ENCODE measurements around the gene DDX55. TPM values are rescaled to one million over a fixed set of nuclear protein-coding genes. Genes with fewer than 3 reads are reported as not detected.
A peak's percentile ranks its signal among the peaks of the same experiment; 100 is the strongest.

DDX55 gene
- total and polyA plus RNA-seq, 9 donors = 11.9 to 21.0 (median 13.5) TPM

- Histone ChIP-seq H3K27me3 (ENCODE audit: control insufficient read depth, insufficient read depth, low read length) (no peaks in the 10 kb centered on the region), H3K27ac (ENCODE audit: low read length) (peak overlapping the region; percentile 94), H3K36me3 (ENCODE audit: control insufficient read depth, insufficient read depth, low read length) (peaks cover 17% of the 10 kb centered on the region), H3K4me3 (ENCODE audit: low read length) (peak overlapping the region; percentile 71), H3K9me3 (replicated peaks; ENCODE audit: control insufficient read depth, low read depth, low read length) (no peaks in the 10 kb centered on the region), H3K4me1 (ENCODE audit: control insufficient read depth, insufficient read depth, low read length) (peaks cover 13% of the 10 kb centered on the region)
- DNase-seq = no peak
- WGBS (ENCODE audit: insufficient coverage) = 13% methylated on average over 14 of the region's 19 CpGs
Measured at GRCh38 chr12:123634142-123634561, 32.3 kb downstream of the DDX55 start.

- H3K36me3 ChIP-seq (ENCODE audit: control insufficient read depth, insufficient read depth, low read length) = peaks cover 39% of the 10 kb centered on the region
- H3K27ac ChIP-seq (ENCODE audit: low read length) = no peak overlapping the region
- WGBS (ENCODE audit: insufficient coverage) = 87% methylated on average over 3 of the region's 7 CpGs
- DNase-seq = no peak
- no peaks in the 10 kb centered on the region for H3K4me1 ChIP-seq (ENCODE audit: control insufficient read depth, insufficient read depth, low read length)
- H3K4me3 ChIP-seq (ENCODE audit: low read length) = no peak overlapping the region
- H3K9me3 ChIP-seq (replicated peaks; ENCODE audit: control insufficient read depth, low read depth, low read length) = no peaks in the 10 kb centered on the region
- H3K27me3 ChIP-seq (ENCODE audit: control insufficient read depth, insufficient read depth, low read length) = no peaks in the 10 kb centered on the region
Measured at GRCh38 chr12:123643911-123644310, 42.0 kb downstream of the DDX55 start.

GRCh38 chr12:123645380-123645779 lies 43.5 kb downstream of the DDX55 start:
- Histone ChIP-seq H3K4me1 (ENCODE audit: control insufficient read depth, insufficient read depth, low read length) (no peaks in the 10 kb centered on the region), H3K27ac (ENCODE audit: low read length) (no peak overlapping the region), H3K36me3 (ENCODE audit: control insufficient read depth, insufficient read depth, low read length) (peaks cover 48% of the 10 kb centered on the region), H3K27me3 (ENCODE audit: control insufficient read depth, insufficient read depth, low read length) (no peaks in the 10 kb centered on the region), H3K9me3 (replicated peaks; ENCODE audit: control insufficient read depth, low read depth, low read length) (no peaks in the 10 kb centered on the region), H3K4me3 (ENCODE audit: low read length) (no peak overlapping the region)
- DNase-seq = no peak
- 100% methylated on average over 2 of the region's 3 CpGs for WGBS (ENCODE audit: insufficient coverage)

- Histone ChIP-seq H3K36me3 (ENCODE audit: control insufficient read depth, insufficient read depth, low read length) (peaks cover 48% of the 10 kb centered on the region), H3K4me3 (ENCODE audit: low read length) (no peak overlapping the region), H3K9me3 (replicated peaks; ENCODE audit: control insufficient read depth, low read depth, low read length) (no peaks in the 10 kb centered on the region), H3K27me3 (ENCODE audit: control insufficient read depth, insufficient read depth, low read length) (no peaks in the 10 kb centered on the region), H3K27ac (ENCODE audit: low read length) (no peak overlapping the region), H3K4me1 (ENCODE audit: control insufficient read depth, insufficient read depth, low read length) (no peaks in the 10 kb centered on the region)
- no peak for DNase-seq
- WGBS (ENCODE audit: insufficient coverage) = 100% methylated on average over 1 of the region's 5 CpGs
Measured at GRCh38 chr12:123645878-123646277, 44.0 kb downstream of the DDX55 start.

- no peak overlapping the region for H3K27ac ChIP-seq (ENCODE audit: low read length)
- H3K4me1 ChIP-seq (ENCODE audit: control insufficient read depth, insufficient read depth, low read length) = no peaks in the 10 kb centered on the region
- H3K36me3 ChIP-seq (ENCODE audit: control insufficient read depth, insufficient read depth, low read length) = peaks cover 44% of the 10 kb centered on the region
- no peaks in the 10 kb centered on the region for H3K27me3 ChIP-seq (ENCODE audit: control insufficient read depth, insufficient read depth, low read length)
- 96% methylated on average over 4 of the region's 5 CpGs for WGBS (ENCODE audit: insufficient coverage)
- H3K4me3 ChIP-seq (ENCODE audit: low read length) = no peak overlapping the region
- no peak for DNase-seq
- no peaks in the 10 kb centered on the region for H3K9me3 ChIP-seq (replicated peaks; ENCODE audit: control insufficient read depth, low read depth, low read length)
Measured at GRCh38 chr12:123648401-123648800, 46.5 kb downstream of the DDX55 start.

GRCh38 chr12:123654129-123654701 lies 52.3 kb downstream of the DDX55 start:
- 97% methylated on average over 4 of the region's 4 CpGs for WGBS (ENCODE audit: insufficient coverage)
- DNase-seq = no peak
- H3K4me3 ChIP-seq (ENCODE audit: low read length) = no peak overlapping the region
- H3K36me3 ChIP-seq (ENCODE audit: control insufficient read depth, insufficient read depth, low read length) = peaks cover 36% of the 10 kb centered on the region
- no peaks in the 10 kb centered on the region for H3K4me1 ChIP-seq (ENCODE audit: control insufficient read depth, insufficient read depth, low read length)
- H3K27me3 ChIP-seq (ENCODE audit: control insufficient read depth, insufficient read depth, low read length) = no peaks in the 10 kb centered on the region
- no peak overlapping the region for H3K27ac ChIP-seq (ENCODE audit: low read length)
- H3K9me3 ChIP-seq (replicated peaks; ENCODE audit: control insufficient read depth, low read depth, low read length) = no peaks in the 10 kb centered on the region

- Histone ChIP-seq H3K9me3 (replicated peaks; ENCODE audit: control insufficient read depth, low read depth, low read length) (no peaks in the 10 kb centered on the region), H3K27ac (ENCODE audit: low read length) (no peak overlapping the region), H3K27me3 (ENCODE audit: control insufficient read depth, insufficient read depth, low read length) (no peaks in the 10 kb centered on the region), H3K4me1 (ENCODE audit: control insufficient read depth, insufficient read depth, low read length) (no peaks in the 10 kb centered on the region), H3K36me3 (ENCODE audit: control insufficient read depth, insufficient read depth, low read length) (peaks cover 35% of the 10 kb centered on the region), H3K4me3 (ENCODE audit: low read length) (no peak overlapping the region)
- WGBS (ENCODE audit: insufficient coverage) = 94% methylated on average over 2 of the region's 5 CpGs
- peak; percentile 16 for DNase-seq
Measured at GRCh38 chr12:123655420-123655819, 53.5 kb downstream of the DDX55 start.

- H3K27ac ChIP-seq (ENCODE audit: low read length) = no peak overlapping the region
- WGBS (ENCODE audit: insufficient coverage) = 77% methylated on average over 3 of the region's 4 CpGs
- DNase-seq = no peak
- no peak overlapping the region for H3K4me3 ChIP-seq (ENCODE audit: low read length)
- H3K9me3 ChIP-seq (replicated peaks; ENCODE audit: control insufficient read depth, low read depth, low read length) = no peaks in the 10 kb centered on the region
- no peaks in the 10 kb centered on the region for H3K4me1 ChIP-seq (ENCODE audit: control insufficient read depth, insufficient read depth, low read length)
- H3K36me3 ChIP-seq (ENCODE audit: control insufficient read depth, insufficient read depth, low read length) = peaks cover 35% of the 10 kb centered on the region
- no peaks in the 10 kb centered on the region for H3K27me3 ChIP-seq (ENCODE audit: control insufficient read depth, insufficient read depth, low read length)
Measured at GRCh38 chr12:123656392-123656791, 54.5 kb downstream of the DDX55 start.

GRCh38 chr12:123657211-123657610 lies 55.3 kb downstream of the DDX55 start:
- Histone ChIP-seq H3K4me3 (ENCODE audit: low read length) (no peak overlapping the region), H3K4me1 (ENCODE audit: control insufficient read depth, insufficient read depth, low read length) (no peaks in the 10 kb centered on the region), H3K36me3 (ENCODE audit: control insufficient read depth, insufficient read depth, low read length) (peaks cover 33% of the 10 kb centered on the region), H3K27ac (ENCODE audit: low read length) (no peak overlapping the region), H3K27me3 (ENCODE audit: control insufficient read depth, insufficient read depth, low read length) (no peaks in the 10 kb centered on the region), H3K9me3 (replicated peaks; ENCODE audit: control insufficient read depth, low read depth, low read length) (no peaks in the 10 kb centered on the region)
- no peak for DNase-seq
- WGBS (ENCODE audit: insufficient coverage) = 80% methylated on average over 9 of the region's 9 CpGs

GRCh38 chr12:123659996-123660727 lies 58.3 kb downstream of the DDX55 start:
- no peak for DNase-seq
- Histone ChIP-seq H3K4me3 (ENCODE audit: low read length) (no peak overlapping the region), H3K4me1 (ENCODE audit: control insufficient read depth, insufficient read depth, low read length) (no peaks in the 10 kb centered on the region), H3K9me3 (replicated peaks; ENCODE audit: control insufficient read depth, low read depth, low read length) (no peaks in the 10 kb centered on the region), H3K36me3 (ENCODE audit: control insufficient read depth, insufficient read depth, low read length) (peaks cover 26% of the 10 kb centered on the region), H3K27me3 (ENCODE audit: control insufficient read depth, insufficient read depth, low read length) (no peaks in the 10 kb centered on the region), H3K27ac (ENCODE audit: low read length) (no peak overlapping the region)
- no CpG with 5 or more reads among the region's 5 CpGs for WGBS (ENCODE audit: insufficient coverage)
